Tibial nerve (tissue), 4 donors: ENCODE data around the gene MAGI1. TPM values are rescaled to one million over a fixed set of nuclear protein-coding genes. Genes with fewer than 3 reads are reported as not detected.

Source experiments
- DNase-seq, 2 donors: peaks; one replicate each; pipeline ENCODE4 v3.0.0-alpha.2; 2019; ENCODE audit warnings: low spot score in 2 of 2
- H3K27ac ChIP-seq, 4 donors: fragments of 200-600 bp; sonication (generic) in 3 of 4; one replicate each; pipeline ENCODE4 v1.5.1; 2017 to 2019; ENCODE audit warnings: mild to moderate bottlenecking in 1 of 4
- H3K27me3 ChIP-seq, 2 donors: fragments of 200-600 bp; sonication (generic) in 1 of 2; one replicate each; pipeline versions ENCODE4 v1.5.1 to v1.6.0; 2017 to 2019
- H3K36me3 ChIP-seq, 3 donors: fragments of 200-600 bp; sonication (generic); one replicate each; pipeline ENCODE4 v1.5.1; 2018 to 2019
- H3K4me1 ChIP-seq, 4 donors: fragments of 200-600 bp; sonication (generic) in 3 of 4; one replicate each; pipeline ENCODE4 v1.5.1; 2017 to 2019
- H3K4me3 ChIP-seq, 4 donors: fragments of 200-600 bp; sonication (generic) in 3 of 4; one replicate each; pipeline ENCODE4 v1.5.1; 2017 to 2019; ENCODE audit warnings: mild to moderate bottlenecking in 1 of 4, moderate library complexity in 1 of 4
- H3K9me3 ChIP-seq, 4 donors: fragments of 200-600 bp; sonication (generic) in 3 of 4; one replicate each; pipeline ENCODE4 v1.5.1; 2017 to 2019
- EP300 ChIP-seq, 2 donors: sonication (generic); formaldehyde crosslinking; IDR thresholded peaks; one replicate each; pipeline ENCODE4 v1.6.1; 2017; ENCODE audit warnings: antibody characterized with exemption in 2 of 2, mild to moderate bottlenecking in 1 of 2
- POLR2A ChIP-seq, 2 donors: fragments of 450-650 bp; IDR thresholded peaks; one replicate each; pipeline ENCODE4 v1.6.1; 2017; ENCODE audit warnings: antibody characterized with exemption in 2 of 2, mild to moderate bottlenecking in 2 of 2, moderate library complexity in 2 of 2
- WGBS, 2 donors: methylation state at CpG; one replicate each; pipeline ENCODE4 v1.1.5; 2018; 5-methylcytosine and 5-hydroxymethylcytosine counted together
- total RNA-seq, 4 donors: library from RNA; depleted of rRNA; stranded (reverse); fragments of >200 nt; gene quantifications; one replicate each; pipeline ENCODE4 v1.1.0, GENCODE V29; 2016
- TF ChIP-seq, protein P1 (sequence below), 5 experiments: fragments of 200-600 bp in 3 of 5; fragments of 450-650 bp in 2 of 5; sonication (generic) in 3 of 5; IDR thresholded peaks; one replicate each; pipeline ENCODE4 v1.5.1; 2016 to 2019; ENCODE audit warnings: antibody characterized with exemption in 5 of 5, mild to moderate bottlenecking in 3 of 5, moderate library complexity in 2 of 5

Gene MAGI1
- total RNA-seq, 4 donors from 2014 or later = 30.6 to 52.8 (median 36.1) TPM

DNA sequence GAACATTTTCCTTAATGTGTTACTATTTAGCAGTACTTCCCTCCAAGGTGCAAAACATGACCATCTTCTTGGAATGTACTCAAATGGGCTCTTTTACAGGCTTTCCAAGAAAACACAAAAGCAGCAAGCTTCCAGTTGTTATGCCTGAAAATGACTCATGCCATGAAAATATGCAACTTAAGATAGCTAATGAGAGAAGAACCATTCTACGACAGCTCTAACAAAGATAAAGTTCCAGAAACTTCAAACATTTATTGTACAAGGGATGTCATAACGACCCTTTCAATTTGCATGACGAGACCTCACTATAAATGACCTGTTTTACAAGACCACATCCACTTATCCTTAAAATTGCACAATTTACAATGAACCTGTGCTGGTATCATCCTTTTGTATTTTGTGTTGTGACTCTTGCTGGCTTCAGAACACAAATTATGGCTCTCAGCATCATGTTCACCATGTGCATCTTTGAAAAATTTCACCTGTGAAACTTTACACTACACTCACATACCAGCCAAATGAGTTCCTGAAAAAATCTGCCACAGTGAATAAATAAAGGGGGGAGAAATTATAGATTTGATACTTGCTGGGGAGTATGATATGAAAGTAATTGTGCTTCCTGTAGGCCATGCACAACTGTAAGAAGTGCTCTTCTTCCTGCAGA, 433.7 kb downstream of the MAGI1 start:
- WGBS, 2 donors = 55 to 63% methylated on average over 3 of the region's 3 CpGs
- no peaks in the 10 kb centered on the region for H3K36me3 ChIP-seq
- no peak for TF ChIP-seq POLR2A (IDR thresholded peaks at IDR 0.05)
- TF ChIP-seq, protein P1, sequence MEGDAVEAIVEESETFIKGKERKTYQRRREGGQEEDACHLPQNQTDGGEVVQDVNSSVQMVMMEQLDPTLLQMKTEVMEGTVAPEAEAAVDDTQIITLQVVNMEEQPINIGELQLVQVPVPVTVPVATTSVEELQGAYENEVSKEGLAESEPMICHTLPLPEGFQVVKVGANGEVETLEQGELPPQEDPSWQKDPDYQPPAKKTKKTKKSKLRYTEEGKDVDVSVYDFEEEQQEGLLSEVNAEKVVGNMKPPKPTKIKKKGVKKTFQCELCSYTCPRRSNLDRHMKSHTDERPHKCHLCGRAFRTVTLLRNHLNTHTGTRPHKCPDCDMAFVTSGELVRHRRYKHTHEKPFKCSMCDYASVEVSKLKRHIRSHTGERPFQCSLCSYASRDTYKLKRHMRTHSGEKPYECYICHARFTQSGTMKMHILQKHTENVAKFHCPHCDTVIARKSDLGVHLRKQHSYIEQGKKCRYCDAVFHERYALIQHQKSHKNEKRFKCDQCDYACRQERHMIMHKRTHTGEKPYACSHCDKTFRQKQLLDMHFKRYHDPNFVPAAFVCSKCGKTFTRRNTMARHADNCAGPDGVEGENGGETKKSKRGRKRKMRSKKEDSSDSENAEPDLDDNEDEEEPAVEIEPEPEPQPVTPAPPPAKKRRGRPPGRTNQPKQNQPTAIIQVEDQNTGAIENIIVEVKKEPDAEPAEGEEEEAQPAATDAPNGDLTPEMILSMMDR (IDR thresholded peaks at IDR 0.05) = no peak
- no peak for TF ChIP-seq EP300 (IDR thresholded peaks at IDR 0.05)
- no peak overlapping the region for H3K27ac ChIP-seq
- no peak for DNase-seq
- H3K9me3 ChIP-seq = no peaks in the 10 kb centered on the region
- peaks cover 0 to 14% (median 0%) of the 10 kb centered on the region in 4 donors for H3K4me1 ChIP-seq
- H3K4me3 ChIP-seq = no peak overlapping the region
- H3K27me3 ChIP-seq = no peaks in the 10 kb centered on the region

DNA sequence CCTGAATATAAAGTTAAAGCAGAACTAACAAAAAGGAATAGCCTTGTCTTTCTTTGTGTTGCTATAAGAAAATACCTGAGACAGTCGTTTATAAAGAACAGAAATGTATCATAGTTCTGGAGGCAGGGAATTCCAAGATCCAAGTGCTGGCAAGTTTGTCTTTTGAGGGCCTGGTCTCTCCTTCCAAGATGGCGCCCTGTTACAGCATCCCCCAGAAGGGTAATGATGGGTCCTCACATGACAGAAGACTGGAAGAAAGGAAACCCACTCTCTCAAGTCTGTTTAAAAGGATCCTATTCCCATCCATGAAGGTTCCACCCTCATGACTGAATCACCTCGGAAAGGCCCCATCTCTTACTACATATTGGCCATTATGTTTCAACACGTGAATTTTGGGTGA, 435.1 kb downstream of the MAGI1 start:
- Histone ChIP-seq H3K4me3 (no peak overlapping the region), H3K27ac (no peak overlapping the region), H3K4me1 (peaks cover 0 to 14% (median 0%) of the 10 kb centered on the region in 4 donors), H3K27me3 (no peaks in the 10 kb centered on the region), H3K9me3 (no peaks in the 10 kb centered on the region), H3K36me3 (no peaks in the 10 kb centered on the region)
- TF ChIP-seq POLR2A (IDR thresholded peaks at IDR 0.05) = no peak
- no peak for TF ChIP-seq EP300 (IDR thresholded peaks at IDR 0.05)
- TF ChIP-seq, protein P1 (IDR thresholded peaks at IDR 0.05) = no peak
- 91 to 95% methylated on average over 4 of the region's 4 CpGs for WGBS, 2 donors
- DNase-seq = no peak

- TF ChIP-seq EP300 (IDR thresholded peaks at IDR 0.05) (no peak), POLR2A (IDR thresholded peaks at IDR 0.05) (no peak)
- TF ChIP-seq, protein P1 (IDR thresholded peaks at IDR 0.05) = no peak
- DNase-seq = no peak
- Histone ChIP-seq H3K9me3 (no peaks in the 10 kb centered on the region), H3K27me3 (no peaks in the 10 kb centered on the region), H3K4me1 (peaks cover 0 to 36% (median 0%) of the 10 kb centered on the region in 4 donors), H3K4me3 (no peak overlapping the region), H3K36me3 (no peaks in the 10 kb centered on the region), H3K27ac (no peak overlapping the region)
- 54 to 72% methylated on average over 2 of the region's 2 CpGs for WGBS, 2 donors
These were observed 437.8 kb downstream of the MAGI1 start for GRCh38 chr3:65600888-65601287.

DNA sequence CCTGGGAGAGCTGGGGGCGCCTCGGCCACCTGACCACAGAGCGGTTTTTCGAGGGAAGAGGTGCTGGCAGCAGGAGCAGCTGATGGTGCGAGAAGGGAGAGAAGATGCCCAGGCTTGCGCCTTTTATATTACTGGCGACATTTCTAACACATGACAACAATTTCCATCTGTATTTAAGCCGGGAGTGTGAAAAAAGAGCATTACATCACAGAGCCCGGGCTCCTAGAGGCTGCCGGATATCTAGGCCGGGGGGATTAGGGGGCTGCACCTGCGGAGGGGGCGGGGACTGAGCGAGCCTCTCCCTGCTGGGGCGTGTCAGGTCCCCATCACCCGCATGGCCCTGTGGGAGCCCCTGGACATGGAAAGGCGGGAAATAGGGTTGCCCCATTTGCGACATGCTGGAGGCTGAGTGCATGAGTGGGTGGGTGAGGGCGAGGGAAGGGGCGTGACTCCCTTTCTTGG, 440.7 kb downstream of the MAGI1 start:
- H3K36me3 ChIP-seq = no peaks in the 10 kb centered on the region
- peaks cover 0 to 22% (median 0%) of the 10 kb centered on the region in 4 donors for H3K4me1 ChIP-seq
- H3K27ac ChIP-seq = peak overlapping the region; percentile 63 to 88 (median 76)
- H3K9me3 ChIP-seq = no peaks in the 10 kb centered on the region
- TF ChIP-seq EP300 (IDR thresholded peaks at IDR 0.05) = no peak
- no peak for TF ChIP-seq POLR2A (IDR thresholded peaks at IDR 0.05)
- TF ChIP-seq, protein P1 (IDR thresholded peaks at IDR 0.05) = no peak
- no peak for DNase-seq
- no peaks in the 10 kb centered on the region for H3K27me3 ChIP-seq
- H3K4me3 ChIP-seq = peak overlapping the region; percentile 33 to 56 (median 38)
- 12 to 31% methylated on average over 20 of the region's 20 CpGs for WGBS, 2 donors

DNA sequence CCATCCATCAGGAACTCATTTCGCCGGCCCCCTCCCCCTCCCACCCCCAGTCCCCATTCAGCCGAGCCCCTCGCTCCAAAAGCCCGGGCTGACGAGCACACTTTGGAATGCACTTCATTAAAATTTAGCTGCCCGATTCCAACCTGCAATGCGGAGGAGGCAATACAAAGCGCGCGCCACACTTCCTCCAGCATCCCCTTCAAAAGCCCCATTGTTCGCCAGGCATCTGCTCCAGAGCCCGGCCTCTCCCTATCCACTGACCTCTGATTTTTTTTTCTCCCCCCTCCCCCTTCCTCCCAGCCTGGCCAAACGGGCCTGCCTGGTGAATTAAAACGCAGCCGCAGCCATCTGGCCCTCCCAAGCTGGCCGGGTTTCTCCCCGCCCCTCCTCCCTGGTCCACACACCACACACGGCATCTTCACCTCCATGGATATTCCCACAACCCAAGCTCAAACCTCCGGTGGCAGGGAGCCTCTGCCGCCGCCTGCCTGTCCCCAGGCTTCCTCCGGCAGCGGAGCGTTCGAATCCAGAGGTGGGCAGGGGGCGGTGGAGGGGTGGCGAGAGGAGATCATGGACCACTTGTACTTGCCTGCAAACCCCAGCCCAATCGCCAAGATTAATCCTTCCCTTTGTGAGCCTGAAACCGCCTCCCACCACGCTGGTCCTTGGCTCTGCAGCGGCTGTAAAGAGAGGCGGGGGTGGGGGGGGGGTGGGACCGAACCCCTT, 441.3 kb downstream of the MAGI1 start:
- TF ChIP-seq EP300 (IDR thresholded peaks at IDR 0.05) (peak in 1 of 2 donors; percentile 15), POLR2A (IDR thresholded peaks at IDR 0.05) (peak in 1 of 2 donors; percentile 11)
- TF ChIP-seq, protein P1 (IDR thresholded peaks at IDR 0.05) = no peak
- DNase-seq = no peak
- H3K4me3 ChIP-seq = peak overlapping the region; percentile 33 to 56 (median 38)
- WGBS, 2 donors = 7 to 9% methylated on average over 30 to 34 of the region's 34 CpGs
- H3K36me3 ChIP-seq = no peaks in the 10 kb centered on the region
- peak overlapping the region; percentile 63 to 88 (median 76) for H3K27ac ChIP-seq
- H3K9me3 ChIP-seq = no peaks in the 10 kb centered on the region
- H3K4me1 ChIP-seq = peaks cover 0 to 24% (median 0%) of the 10 kb centered on the region in 4 donors
- H3K27me3 ChIP-seq = no peaks in the 10 kb centered on the region
